ENCODE results near the gene TTYH3. TPM values are rescaled to one million over a fixed set of nuclear protein-coding genes. Genes with fewer than 3 reads are reported as not detected.

The TTYH3 gene
- total RNA-seq, 1 donor from 2014 or later: 250 TPM

DNA sequence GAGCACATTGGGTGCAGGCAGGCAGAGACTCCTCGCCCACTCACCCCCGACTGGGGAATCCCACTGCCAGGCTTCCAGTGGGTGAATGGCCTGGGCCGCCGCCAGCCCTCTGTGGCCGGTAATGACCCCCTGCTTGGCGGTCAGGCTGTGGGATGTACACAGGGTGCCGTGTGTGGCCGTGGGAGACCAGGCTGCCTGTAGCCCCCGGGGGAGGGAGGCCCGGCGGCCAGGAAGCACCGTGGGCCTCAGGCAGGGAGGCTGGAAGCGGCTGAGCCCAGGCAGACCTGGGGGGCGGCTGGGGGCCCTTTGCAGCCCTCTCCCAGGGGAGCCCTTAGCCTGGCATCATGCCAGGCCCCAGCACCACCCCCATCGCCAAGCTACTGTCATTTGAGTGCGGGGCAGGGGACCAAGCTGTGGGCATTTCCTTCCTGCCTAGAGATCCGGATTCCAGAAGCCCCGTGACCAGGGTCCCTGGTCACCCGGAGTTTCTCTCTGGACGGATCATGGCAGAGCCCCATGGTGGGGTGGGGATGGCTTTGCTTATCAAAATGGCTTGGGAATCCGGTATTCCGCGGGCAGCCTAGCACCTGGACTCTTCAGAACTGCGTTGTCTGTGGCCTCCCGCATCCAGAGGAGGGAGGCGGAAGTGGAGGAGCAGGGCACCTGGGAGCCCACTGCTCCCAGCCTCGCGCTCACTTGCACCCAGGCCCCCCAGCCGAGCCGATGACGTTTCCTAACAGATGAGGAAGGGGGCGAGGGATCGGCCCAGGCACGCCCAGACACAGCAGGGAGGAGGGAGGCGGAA is 1.1 kb downstream of the TTYH3 start:
- H3K27ac Mint-ChIP-seq (ENCODE audit: unreplicated experiment): peak overlapping the region; percentile 91
- no peaks in the 10 kb centered on the region for H3K9me3 Mint-ChIP-seq (ENCODE audit: unreplicated experiment)
- peak overlapping the region; percentile 95 for H3K4me3 Mint-ChIP-seq (ENCODE audit: unreplicated experiment)
- TF ChIP-seq, protein P1, sequence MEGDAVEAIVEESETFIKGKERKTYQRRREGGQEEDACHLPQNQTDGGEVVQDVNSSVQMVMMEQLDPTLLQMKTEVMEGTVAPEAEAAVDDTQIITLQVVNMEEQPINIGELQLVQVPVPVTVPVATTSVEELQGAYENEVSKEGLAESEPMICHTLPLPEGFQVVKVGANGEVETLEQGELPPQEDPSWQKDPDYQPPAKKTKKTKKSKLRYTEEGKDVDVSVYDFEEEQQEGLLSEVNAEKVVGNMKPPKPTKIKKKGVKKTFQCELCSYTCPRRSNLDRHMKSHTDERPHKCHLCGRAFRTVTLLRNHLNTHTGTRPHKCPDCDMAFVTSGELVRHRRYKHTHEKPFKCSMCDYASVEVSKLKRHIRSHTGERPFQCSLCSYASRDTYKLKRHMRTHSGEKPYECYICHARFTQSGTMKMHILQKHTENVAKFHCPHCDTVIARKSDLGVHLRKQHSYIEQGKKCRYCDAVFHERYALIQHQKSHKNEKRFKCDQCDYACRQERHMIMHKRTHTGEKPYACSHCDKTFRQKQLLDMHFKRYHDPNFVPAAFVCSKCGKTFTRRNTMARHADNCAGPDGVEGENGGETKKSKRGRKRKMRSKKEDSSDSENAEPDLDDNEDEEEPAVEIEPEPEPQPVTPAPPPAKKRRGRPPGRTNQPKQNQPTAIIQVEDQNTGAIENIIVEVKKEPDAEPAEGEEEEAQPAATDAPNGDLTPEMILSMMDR (IDR thresholded peaks at IDR 0.05; ENCODE audit: unreplicated experiment): no peak
- peaks cover 8% of the 10 kb centered on the region for H3K36me3 Mint-ChIP-seq (ENCODE audit: low read depth, unreplicated experiment)
- peaks cover 11% of the 10 kb centered on the region for H3K27me3 Mint-ChIP-seq (ENCODE audit: unreplicated experiment)
- DNase-seq (ENCODE audit: low spot score): peak; percentile 46
- H3K4me1 Mint-ChIP-seq (ENCODE audit: unreplicated experiment): peaks cover 15% of the 10 kb centered on the region

DNA sequence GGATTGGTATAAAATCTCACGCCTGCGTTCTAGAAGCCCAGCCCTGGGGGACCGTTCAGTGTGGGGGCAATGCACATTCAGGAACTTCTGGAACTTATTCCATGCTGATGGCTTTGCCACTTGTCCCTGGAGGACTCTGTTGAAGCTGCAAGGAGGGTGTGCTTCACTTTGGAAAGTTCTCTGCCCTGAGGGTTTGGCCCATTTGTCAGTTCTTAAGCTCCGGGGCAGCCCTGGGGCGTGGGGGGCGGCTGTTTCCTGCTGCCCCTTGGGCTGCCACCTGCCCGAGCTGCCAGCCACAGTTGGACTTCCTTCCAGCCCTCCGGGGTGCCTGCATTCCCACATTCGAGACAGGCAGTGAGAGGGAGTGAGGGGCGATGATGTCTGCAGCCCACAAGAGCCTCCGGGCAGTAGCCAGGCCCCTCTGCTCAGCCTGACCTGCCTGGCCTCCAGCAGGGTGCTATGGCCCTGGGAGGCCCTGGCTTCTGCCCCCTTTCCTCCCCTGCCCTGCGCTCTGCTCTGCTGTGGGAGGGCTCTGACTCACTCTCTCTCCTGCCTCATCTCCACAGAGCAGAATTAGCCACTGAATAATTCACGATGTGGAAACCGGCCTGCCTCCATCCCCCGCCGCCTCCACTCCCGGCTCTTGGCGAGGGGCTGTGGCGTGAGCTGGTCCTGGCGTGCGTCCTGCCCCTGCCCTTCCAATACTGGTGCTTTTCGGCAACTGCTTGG is 1.9 kb downstream of the TTYH3 start:
- DNase-seq (ENCODE audit: low spot score): no peak
- Mint-ChIP-seq H3K9me3 (ENCODE audit: unreplicated experiment) (no peaks in the 10 kb centered on the region), H3K36me3 (ENCODE audit: low read depth, unreplicated experiment) (peaks cover 8% of the 10 kb centered on the region), H3K4me1 (ENCODE audit: unreplicated experiment) (peaks cover 15% of the 10 kb centered on the region), H3K27me3 (ENCODE audit: unreplicated experiment) (peaks cover 11% of the 10 kb centered on the region), H3K27ac (ENCODE audit: unreplicated experiment) (peak overlapping the region; percentile 84), H3K4me3 (ENCODE audit: unreplicated experiment) (peak overlapping the region; percentile 91)
- TF ChIP-seq, protein P1 (IDR thresholded peaks at IDR 0.05; ENCODE audit: unreplicated experiment): no peak

DNA sequence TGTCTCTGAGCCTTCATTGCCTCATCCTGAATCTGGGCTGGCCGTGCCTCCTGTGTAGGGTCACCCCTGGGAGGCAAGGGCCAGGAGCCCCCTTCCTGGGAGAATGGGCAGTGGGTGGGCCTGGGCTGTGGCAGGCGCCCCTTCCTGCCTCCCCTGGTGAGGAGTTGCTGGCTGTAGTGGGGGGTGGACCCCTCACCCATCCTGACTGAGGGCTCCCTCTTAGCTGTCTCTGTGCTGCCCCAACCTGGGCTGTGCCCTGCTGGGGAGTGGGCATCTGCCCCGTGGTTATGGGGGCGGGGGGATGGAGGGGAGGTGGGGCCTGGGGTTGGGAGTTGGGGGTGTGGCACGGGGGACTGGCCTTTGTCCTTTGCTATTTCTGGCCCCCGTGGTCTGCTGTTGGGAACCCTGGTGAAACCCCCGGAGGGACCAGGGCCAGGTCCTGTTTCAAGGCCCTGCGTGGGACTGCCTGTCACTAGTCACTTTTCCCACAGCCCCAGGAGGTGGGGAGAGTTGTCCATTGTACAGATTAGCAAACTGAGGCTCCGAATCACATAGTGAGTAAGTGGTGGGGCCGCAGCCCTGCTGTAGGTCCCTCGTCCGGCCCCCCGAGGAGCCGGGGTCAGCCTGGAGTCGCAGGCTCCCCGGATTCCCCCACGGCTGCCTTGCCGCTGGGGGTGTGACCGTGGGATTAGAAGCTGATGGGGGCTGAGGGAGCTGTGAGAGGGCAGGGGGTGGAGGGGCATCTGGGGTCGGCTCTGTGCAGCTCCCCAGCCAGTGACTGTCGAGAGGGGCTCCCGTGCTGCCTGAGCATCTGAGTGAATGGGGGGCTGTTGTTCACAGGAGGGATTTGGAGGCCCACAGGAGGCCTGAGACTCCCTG is 2.7 kb downstream of the TTYH3 start:
- TF ChIP-seq, protein P1 (IDR thresholded peaks at IDR 0.05; ENCODE audit: unreplicated experiment): no peak
- no peak for DNase-seq (ENCODE audit: low spot score)
- Mint-ChIP-seq H3K27me3 (ENCODE audit: unreplicated experiment) (peaks cover 13% of the 10 kb centered on the region), H3K4me3 (ENCODE audit: unreplicated experiment) (peak overlapping the region; percentile 91), H3K36me3 (ENCODE audit: low read depth, unreplicated experiment) (peaks cover 8% of the 10 kb centered on the region), H3K9me3 (ENCODE audit: unreplicated experiment) (no peaks in the 10 kb centered on the region), H3K27ac (ENCODE audit: unreplicated experiment) (no peak overlapping the region), H3K4me1 (ENCODE audit: unreplicated experiment) (peaks cover 15% of the 10 kb centered on the region)

DNA sequence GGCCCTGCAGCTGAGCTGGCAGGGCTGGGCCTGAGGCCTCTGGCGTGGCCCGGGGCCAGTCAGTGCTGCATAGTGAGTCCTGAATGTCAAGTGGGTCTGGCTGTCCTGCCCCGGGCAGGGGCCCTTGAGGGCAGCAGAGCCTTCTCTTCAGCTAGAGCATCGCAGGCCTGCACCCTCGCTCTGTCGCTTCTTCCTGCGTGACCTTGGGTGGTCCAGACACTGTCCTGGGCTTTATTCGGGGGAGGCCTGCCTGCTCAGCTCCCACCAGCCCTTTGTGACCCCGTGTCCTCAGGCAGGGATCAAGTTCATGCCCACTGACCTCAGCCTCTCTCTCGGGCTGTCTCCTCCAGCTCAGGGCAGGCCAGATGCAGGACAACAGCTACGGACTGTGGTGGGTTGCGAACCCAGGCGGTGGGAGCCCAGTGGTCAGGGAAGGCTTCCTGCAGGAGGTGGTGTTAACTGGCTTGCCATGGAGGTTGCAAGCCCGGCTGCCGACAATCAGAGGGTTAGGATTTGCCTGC is 3.4 kb downstream of the TTYH3 start:
- H3K4me3 Mint-ChIP-seq (ENCODE audit: unreplicated experiment): peak overlapping the region; percentile 42
- H3K27me3 Mint-ChIP-seq (ENCODE audit: unreplicated experiment): peaks cover 13% of the 10 kb centered on the region
- H3K9me3 Mint-ChIP-seq (ENCODE audit: unreplicated experiment): no peaks in the 10 kb centered on the region
- H3K4me1 Mint-ChIP-seq (ENCODE audit: unreplicated experiment): peaks cover 15% of the 10 kb centered on the region
- TF ChIP-seq, protein P1 (IDR thresholded peaks at IDR 0.05; ENCODE audit: unreplicated experiment): no peak
- no peak overlapping the region for H3K27ac Mint-ChIP-seq (ENCODE audit: unreplicated experiment)
- DNase-seq (ENCODE audit: low spot score): no peak
- peaks cover 8% of the 10 kb centered on the region for H3K36me3 Mint-ChIP-seq (ENCODE audit: low read depth, unreplicated experiment)

All from endothelial cell (in vitro differentiated cells).